ENCODE results near the gene PRTN3. TPM values are rescaled to one million over a fixed set of nuclear protein-coding genes. Genes with fewer than 3 reads are reported as not detected.
"Not testable (repeated sequence)": the region's sequence is repeated elsewhere in the genome, so short reads cannot be mapped to it uniquely, and the experiment has no call there.

PRTN3 gene
- total RNA-seq, 1 donor from 2014 or later: 0.71 TPM

DNA sequence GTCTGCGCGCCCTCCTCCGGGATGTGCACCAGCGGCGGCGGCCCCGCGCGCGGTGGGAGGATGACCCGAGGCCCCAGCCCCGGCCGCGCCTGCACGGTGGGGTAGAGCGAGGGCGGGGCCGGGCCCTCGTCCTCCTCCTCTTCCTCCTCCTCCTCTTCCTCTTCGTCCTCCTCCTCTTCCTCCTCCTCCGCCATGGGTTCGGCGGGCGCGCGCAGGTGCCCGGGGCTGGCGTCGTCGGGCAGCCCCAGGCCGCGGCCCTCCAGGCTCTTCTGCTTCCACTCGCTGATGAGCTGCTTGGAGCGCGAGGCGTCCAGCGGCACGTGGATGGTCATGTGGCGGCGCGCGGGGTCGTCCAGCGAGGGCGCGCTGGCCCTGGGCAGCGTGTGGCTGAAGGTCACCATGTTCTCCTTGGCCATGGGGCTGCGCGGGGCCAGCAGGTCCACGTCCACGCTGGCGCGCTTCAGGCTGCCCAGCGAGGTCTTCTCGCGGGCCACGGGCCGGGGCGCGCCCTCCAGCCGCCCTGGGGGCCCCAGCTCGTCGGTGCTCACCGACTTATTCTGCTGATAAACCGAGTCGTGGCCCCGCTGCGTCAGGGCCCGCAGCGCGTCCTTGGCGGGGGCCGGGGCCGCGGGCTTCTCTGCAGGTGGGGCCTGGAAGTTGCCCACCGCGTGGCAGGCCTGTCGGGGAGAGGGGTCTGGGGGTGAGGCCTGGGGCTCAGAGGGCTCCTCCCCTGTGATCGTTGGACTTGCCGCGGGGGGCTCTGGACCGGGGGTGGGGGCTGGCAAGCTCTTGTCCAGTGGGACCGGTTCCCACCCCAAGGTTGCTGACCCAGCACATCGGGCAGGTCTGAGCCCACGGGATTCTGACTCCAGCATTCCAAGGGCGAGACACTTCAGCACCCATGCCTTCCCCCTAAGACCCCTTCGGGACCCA, 27.3 kb upstream of the PRTN3 start:
- intact Hi-C loops (cut with DNase I): no loop called here
- no peak for DNase-seq (ENCODE audit: low spot score)
- no peak for ATAC-seq

DNA sequence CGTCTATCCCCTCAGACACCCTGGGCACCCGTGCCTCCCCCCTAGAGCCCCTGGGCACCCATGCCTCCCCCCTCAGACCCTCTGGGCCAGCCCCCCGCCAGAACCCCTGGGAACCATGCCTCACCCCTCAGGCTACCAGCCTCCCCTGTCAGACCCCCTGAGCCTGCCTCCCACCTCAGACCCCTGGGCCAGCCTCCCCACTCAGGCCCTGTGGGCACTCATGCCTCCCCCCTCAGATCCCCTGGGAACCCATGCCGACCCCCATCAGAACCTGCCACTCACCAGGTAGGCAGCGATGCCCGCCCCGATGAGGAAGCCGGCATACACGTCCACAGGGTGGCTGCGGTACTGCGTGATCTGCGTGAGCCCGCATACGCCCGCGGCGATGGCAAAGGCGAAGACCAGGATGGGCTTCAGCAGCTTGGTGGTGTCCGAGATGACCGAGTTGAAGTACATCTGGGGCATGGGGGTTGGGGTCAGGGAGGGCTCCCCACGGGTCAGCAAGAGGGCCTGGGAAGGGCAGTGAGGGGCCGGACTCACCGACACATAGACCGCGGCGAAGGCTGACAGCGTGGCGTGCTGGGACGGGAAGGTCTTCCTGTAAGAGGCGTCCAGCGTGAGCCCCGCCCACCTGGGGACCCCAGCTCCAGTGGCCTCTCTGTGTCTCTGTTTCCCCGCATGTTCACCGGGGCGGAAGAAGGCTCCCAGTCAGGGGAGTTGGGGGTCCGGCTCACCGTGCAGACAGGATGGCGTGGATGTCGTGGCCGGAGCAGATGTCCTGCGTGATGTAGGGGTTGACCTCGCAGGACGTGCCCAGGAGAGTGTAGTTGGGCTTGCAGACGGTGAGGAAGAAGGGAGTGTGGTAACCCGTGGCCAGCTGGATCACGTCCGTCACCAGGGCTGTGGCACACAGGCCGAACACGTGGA, 26.4 kb upstream of the PRTN3 start:
- intact Hi-C loops (cut with DNase I): no loop called here
- DNase-seq (ENCODE audit: low spot score): no peak
- ATAC-seq: no peak

DNA sequence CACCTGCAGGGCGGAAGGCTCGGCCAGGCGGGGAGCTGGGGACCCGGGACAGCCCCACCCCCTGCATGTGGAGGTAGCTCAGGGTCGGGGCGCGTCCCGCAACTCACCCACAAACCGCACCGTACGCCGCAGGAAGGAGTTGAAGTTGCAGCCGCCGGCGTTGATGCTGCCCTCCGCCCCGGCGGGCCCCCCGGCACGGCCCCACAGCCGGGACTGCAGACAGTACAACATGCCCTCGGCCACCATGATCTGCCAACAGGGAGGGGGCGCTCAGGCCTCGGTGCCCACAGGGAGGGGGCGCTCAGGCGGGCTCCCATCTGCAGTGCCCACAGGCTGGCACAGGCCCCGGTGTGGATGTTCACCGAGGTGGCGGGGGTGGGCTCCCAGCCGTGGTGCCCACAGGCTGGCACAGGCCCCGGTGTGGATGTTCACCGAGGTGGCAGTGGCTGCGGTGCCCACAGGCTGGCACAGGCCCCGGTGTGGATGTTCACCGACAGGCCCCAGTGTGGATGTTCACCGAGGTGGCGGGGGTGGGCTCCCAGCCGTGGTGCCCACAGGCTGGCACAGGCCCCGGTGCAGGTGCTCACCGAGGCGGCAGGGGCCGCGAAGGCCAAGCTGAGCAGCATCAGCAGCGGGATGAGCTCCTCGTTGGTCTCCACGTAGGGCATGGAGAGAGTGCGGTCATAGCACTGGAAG, 25.6 kb upstream of the PRTN3 start:
- intact Hi-C loops (cut with DNase I): no loop called here
- ATAC-seq (no peak), DNase-seq (ENCODE audit: low spot score) (no peak)

DNA sequence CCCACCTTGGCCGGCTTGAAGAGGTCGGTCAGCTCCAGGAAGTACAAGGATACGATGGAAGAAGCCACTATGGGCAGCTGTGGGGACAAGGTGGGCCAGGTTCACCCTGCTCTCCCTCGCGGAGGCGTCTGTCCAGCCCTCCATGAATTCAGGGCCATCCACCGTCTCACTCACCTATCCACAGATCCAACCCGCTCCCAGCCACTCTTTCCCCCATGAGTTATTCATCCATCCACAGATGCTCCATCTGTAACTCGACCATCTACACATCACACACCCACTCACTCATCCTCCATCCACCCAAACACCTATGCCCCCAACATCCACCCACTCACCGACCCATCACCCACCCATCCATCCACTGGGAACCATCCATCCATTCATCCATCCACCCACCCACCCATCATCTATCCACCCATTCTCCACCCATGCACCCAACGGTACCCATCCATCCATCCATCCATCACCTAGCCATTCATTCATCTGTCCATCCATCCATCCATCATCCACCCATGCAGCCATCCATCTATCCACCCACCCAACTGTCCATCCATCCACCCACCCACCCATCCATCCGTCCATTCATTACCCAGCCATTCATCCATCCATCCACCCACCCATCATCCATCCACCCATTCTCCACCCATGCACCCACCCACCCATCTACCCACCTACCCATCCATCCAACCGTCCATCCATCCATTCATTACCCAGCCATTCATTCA, 24.9 kb upstream of the PRTN3 start:
- intact Hi-C loops (cut with DNase I): no loop called here
- DNase-seq (ENCODE audit: low spot score) (no peak), ATAC-seq (no peak)

DNA sequence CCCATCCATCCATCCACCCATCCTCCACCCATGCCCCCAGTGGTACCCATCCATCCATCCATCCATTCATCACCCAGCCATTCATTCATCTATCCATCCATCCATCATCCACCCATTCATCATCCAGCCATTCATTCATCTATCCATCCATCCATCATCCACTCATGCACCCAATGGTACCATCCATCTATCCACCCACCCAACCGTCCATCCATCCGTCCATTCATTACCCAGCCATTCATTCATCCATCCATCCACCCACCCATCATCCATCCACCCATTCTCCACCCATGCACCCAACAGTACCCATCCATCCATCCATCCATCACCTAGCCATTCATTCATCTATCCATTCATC, 24.3 kb upstream of the PRTN3 start:
- DNase-seq (ENCODE audit: low spot score): no peak
- ATAC-seq: no peak
- intact Hi-C loops (cut with DNase I): no loop called here

DNA sequence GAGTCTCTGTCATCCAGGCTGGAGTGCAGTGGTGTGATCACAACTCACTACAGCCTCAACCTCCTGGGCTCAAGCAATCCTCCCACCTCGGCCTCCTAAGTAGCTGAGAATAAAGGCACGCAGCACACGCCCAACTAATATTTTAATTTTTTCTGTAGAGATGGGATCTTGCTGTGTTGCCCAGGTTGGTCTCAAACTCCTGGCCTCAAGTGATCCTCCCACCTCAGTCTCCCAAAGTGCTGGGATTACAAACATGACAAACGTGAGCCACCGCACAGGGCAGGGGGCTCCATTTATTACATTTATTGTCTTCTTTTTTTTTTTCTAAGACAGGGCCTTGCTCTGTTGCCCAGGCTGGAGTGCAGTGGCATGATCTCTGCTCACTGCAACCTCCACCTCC, 20.6 kb upstream of the PRTN3 start:
- DNase-seq (ENCODE audit: low spot score); intact Hi-C loops (cut with DNase I); ATAC-seq: not testable (repeated sequence)

DNA sequence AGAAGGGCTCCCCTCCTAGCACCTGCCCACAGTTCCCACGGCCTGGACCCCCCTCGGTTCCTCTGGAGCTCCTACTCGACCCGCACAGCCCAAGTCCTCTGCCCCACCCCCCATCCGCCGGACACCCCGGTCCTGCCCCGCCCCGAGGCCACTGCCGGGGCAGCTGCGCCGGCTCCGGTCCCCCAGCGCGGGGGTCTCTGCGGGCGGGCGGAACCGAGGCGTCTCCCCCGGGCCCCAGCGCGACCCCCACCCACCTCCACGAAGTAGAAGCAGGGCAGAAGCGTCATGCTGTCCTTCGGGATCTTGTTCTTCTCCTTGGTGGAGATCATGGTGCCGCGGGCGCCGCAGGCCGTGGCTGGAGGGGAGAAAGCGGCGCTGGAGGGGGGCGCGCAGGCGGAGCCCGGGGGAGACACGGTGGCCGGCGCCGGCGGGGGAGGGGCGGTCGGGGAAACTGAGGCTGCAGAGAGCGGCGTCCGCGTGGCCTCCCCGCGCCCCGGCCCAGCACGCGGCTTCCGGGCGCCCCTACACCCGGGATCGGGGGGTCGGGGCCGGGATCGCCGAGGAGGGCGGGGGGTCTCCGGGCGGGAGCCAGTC, 19.5 kb upstream of the PRTN3 start:
- intact Hi-C loops (cut with DNase I): no loop called here
- no peak for DNase-seq (ENCODE audit: low spot score)
- no peak for ATAC-seq

DNA sequence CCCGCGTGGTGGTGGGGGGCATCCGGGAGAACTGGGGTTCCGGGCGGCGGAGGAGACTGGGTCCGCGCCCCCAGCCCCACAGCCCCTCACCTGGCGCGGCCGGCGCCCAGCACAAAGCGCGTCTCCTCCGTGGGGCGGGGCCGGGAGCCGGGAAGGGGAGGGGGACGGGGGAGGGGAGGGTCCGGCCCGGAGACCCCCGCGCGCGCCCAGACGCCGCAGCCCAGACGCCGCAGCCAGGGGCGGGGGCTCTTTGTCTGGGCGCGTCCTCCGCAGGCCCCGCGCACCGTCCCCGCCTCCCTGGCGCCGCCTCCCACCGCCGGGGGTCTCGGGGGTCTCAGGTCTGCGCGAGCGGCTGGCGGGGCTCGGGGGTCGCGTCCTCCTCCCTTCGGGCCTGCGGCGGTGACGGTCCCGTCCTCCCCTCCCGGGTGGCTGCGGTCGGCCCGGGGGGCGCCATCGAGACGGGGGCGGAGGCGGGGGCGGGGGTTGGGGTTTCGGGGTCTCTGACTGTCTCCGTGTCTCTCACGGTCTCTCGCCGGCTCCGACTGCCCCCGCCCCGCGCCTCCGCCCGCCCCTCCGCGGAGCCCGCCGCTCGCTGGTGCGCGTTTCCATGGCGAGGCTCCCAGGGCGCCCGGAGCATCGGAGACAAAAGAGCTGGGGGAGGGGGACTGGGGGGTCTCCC, 18.8 kb upstream of the PRTN3 start, which contains the start of gene PLPPR3:
Gene PLPPR3 (minus strand): TSS at position 131 of the 679 bp plus-strand sequence. CDS start 396 bp downstream, outside the sequence.
- ATAC-seq: no peak
- no peak for DNase-seq (ENCODE audit: low spot score)
- intact Hi-C loops (cut with DNase I): no loop called here

DNA sequence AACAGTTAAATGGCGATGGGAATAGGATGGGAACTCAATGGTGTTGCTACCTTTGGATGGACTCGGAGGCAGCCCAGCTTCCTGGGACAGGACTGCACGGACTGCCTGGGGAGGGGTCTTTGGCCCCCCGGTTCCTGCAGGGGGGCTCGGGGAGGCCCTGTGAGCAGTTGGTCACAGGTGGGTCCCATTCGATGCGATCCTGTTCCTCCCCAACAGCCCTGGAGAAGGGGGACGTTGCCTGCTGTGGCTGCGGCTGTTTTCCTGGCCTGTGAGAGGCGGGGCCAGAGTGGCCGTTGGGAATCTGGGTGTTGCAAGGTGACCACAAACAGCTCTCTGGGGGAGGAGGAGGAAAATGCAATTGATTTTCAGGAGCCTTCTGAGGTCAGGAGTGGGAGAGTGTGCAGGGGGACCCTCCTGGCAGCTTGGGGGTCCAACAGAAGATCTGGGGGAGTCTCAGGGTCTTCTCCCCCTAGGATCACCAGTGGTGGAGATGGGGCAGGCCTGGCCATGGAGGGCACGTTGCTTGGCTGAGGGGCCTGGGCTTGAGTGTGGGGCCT, 17.2 kb upstream of the PRTN3 start:
- no peak for ATAC-seq
- no peak for DNase-seq (ENCODE audit: low spot score)
- intact Hi-C loops (cut with DNase I): no loop called here

DNA sequence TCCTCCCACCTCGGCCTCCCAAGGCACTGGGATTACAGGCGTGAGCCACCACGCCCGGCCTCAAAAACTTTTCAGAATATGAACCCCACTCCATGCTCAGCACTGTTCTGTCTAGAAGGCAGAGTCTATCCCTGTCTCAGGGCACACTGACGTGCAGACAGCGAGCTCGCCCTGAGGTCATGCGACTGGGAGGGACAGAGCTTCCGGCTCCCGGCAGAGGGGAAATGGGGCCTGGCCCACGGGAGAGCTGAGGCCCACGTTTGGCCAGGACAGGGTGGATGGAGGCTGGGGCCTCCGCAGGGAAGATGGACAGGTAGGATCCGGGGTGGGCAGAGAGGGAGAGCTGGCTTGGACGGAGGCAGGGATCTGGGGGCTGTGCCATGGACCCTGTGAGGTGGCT, 15.9 kb upstream of the PRTN3 start:
- intact Hi-C loops (cut with DNase I): no loop called here
- ATAC-seq (peak; percentile 27), DNase-seq (ENCODE audit: low spot score) (no peak)

DNA sequence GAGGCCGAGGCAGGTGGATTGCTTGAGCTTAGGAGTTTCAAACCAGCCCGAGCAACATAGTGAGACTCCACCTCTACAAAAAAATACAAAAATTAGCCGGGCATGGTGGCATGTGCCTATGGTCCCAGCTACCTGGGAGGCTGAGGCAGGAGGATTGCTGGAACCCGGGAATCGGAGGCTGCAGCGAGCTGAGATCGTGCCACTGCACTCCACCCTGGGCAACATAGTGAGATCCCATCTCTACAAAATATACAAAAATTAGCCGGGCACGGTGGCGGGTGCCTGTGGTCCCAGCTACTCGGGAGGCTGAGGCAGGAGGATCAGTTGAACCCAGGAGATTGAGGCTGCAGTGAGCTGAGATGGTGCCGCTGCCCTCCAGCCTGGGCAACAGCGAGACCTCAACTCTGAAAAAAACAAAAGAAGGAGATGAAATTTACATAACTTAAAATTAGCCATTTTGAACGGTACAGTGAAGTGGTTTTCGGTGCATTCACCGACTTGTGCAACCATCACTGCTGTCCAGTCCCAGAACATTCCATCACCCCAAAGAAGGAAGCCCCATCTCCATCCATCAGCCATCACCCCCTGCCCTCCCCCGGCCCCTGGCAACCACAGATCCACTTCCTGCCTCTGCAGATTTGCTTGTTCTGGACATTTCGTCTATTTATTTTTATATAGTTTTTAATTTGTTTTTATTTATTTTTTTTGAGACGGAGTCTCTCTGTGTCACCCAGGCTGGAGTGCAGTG, 14.7 kb upstream of the PRTN3 start:
- DNase-seq (ENCODE audit: low spot score) (no peak), ATAC-seq (no peak)
- intact Hi-C loops (cut with DNase I): no loop called here

DNA sequence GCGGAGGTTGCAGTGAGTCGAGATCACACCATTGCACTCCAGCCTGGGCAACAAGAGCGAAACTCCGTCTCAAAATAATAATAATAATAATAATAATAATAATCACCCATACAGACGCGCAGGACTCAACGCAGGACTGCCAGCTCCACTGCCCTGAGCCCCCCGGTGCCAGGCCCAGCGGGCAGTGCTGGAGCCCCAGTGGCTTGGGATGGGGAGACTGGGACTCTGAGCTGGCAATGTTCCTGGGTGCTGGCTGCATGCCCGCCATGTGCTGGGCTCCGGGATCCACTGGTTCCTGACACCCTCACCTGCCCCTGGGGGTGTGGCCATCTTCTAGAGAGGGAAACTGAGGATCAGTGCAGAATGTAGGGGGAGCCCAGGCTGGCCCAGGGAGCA, 13.5 kb upstream of the PRTN3 start:
- DNase-seq (ENCODE audit: low spot score): no peak
- intact Hi-C loops (cut with DNase I): no loop called here
- no peak for ATAC-seq

DNA sequence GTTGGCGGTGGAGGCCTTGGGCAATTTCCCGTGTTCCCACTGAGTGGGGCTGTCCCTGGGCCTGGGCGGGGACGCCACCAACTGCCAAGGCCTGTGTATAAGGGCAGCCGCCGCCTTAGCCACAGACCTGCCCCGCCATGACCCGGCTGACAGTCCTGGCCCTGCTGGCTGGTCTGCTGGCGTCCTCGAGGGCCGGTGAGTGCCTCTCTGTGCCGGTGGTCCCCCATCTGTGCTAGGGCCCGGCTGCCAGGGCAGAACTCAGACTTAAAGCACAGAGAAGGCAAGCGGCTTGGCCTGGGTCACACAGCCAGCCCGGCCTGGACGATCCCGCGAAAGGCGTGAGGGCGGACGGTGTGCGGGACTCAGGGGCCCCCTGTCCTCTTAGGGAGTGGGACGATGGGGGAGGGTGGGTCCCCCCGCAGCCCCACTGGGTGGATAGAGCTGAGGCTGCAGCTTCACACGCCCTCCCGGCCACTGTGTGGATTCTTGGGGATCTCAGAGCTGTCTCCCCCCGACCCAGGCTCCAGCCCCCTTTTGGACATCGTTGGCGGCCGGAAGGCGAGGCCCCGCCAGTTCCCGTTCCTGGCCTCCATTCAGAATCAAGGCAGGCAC, 13.0 kb upstream of the PRTN3 start, which contains the start of gene AZU1:
Gene AZU1 (plus strand): TSS at position 128 of the 612 bp plus-strand sequence. CDS start 10 bp downstream, at position 138.
- no peak for DNase-seq (ENCODE audit: low spot score)

DNA sequence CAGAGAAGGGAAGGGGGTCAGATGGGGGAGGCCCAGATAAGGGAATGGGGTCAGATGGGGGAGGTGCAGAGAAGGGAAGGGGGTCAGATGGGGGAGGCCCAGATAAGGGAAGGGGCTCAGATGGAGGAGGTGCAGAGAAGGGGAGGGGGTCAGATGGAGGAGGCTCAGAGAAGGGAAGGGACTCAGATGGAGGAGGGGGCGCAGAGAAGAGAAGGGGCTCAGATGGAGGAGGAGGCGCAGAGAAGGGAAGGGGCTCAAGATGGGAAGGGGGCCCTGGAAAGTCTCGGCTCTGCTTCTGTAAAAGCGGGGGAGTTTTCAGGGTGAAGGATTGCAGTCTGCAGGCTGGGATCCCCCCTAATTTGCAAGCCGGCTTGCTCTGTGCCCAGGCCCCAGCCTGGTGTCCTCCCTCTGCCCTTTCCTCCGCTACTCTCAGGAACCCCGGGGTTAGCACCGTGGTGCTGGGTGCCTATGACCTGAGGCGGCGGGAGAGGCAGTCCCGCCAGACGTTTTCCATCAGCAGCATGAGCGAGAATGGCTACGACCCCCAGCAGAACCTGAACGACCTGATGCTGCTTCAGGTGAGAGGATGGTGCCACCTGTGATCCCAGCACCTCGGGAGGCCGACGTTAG, 11.6 kb upstream of the PRTN3 start:
- DNase-seq (ENCODE audit: low spot score) (no peak), ATAC-seq (no peak)
- intact Hi-C loops (cut with DNase I): no loop called here

More for the DNA sequence above, 13.0 kb upstream of the PRTN3 start, which contains the start of gene AZU1:
- intact Hi-C loops (cut with DNase I): no loop called here
- ATAC-seq: no peak

DNA sequence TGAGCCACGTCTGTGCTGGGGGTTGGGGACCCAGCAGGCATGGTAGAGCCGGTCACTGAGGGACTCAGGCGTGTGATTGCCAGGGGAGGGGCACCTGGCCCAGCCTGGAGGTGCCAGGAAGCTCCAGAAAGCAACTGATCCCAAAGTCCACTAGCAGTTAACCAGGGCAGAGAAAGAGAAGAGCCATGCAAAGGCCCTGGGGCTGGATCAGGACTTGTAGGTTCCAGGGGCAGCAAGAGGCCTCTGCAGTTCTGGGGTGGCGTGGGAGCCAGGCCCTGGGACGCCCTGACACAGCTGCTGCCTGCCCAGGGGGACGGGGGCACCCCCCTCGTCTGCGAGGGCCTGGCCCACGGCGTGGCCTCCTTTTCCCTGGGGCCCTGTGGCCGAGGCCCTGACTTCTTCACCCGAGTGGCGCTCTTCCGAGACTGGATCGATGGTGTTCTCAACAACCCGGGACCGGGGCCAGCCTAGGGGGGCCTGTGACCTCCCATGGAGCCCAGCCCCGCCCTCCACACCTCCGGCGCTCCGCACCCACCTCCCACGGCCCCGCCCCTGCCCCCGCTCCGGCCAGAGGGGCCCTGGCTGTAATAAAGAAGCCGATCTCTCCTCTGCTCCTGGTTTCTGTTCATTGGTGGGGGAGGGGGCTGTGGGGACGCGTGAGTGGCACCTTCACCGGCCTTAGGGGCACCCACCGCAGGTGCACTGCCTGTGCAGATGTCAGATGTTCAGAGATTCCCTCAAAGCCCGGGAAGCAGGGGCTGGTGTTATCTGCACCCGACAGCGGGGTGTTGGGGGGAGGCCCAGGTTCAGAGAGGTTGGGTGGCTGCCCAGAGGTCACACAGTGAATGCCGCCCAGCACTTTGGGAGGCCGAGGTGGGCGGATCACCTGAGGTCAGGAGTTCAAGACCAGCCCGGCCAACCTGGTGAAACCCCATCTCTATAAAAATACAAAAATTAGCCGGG, 9.1 kb upstream of the PRTN3 start:
- ATAC-seq (peak; percentile 18), DNase-seq (ENCODE audit: low spot score) (no peak)
- intact Hi-C loops (cut with DNase I): no loop called here

All from sciatic nerve (tissue), 2 donors.